SK-N-SH (cell line): ENCODE measurements around the gene ZXDC. TPM values are rescaled to one million over a fixed set of nuclear protein-coding genes. Genes with fewer than 3 reads are reported as not detected.

Source experiments
- CTCF ChIA-PET: fragments of 300-600, 350-600 bp; formaldehyde crosslinking; extraction: SDS; loops from one replicate; lab custom pipeline; 2021; lab: Yijun Ruan, JAX
- POLR2A ChIA-PET: fragments of 350-600 bp; sonication (Branson Sonifier 250); formaldehyde crosslinking; extraction: SDS; loops from one replicate; lab custom pipeline; 2020; ENCODE audit warnings: antibody characterized with exemption, inconsistent platforms; lab: Yijun Ruan, JAX
- DNase-seq: peaks from one replicate; pipeline ENCODE4 v3.0.0; 2012
- H2AFZ ChIP-seq: fragments of 200-600 bp; sonication (generic); 2 replicates; pipeline ENCODE4 v1.8.1; 2016; ENCODE audit warnings: antibody characterized with exemption, mild to moderate bottlenecking, low read depth
- H3F3A ChIP-seq: fragments of 200-600 bp; sonication (generic); replicated peaks from 2 replicates; pipeline ENCODE3; 2016; ENCODE audit warnings: antibody characterized with exemption, mild to moderate bottlenecking; ENCODE audit not compliant: insufficient read depth
- H3K27ac ChIP-seq, 2 experiments: fragments of 200-500 bp in 1 of 2; fragments of 200-600 bp in 1 of 2; sonication (Bioruptor generic) in 1 of 2; sonication (generic), shearing (Covaris generic) in 1 of 2; 2 replicates each; pipeline versions ENCODE4 v1.5.1 to v1.6.1; 2014 to 2016; ENCODE audit warnings: low read depth in 2 of 2, inconsistent platforms in 1 of 2, low read length in 1 of 2, mild to moderate bottlenecking in 1 of 2, mixed read lengths in 1 of 2
- H3K27me3 ChIP-seq: fragments of 200-600 bp; sonication (generic), shearing (Covaris generic); 2 replicates; pipeline ENCODE4 v1.6.1; 2016; ENCODE audit warnings: mixed run types; ENCODE audit not compliant: insufficient read depth
- H3K36me3 ChIP-seq, 2 experiments: fragments of 200-500 bp in 1 of 2; fragments of 200-600 bp in 1 of 2; sonication (Bioruptor generic) in 1 of 2; sonication (generic) in 1 of 2; replicated peaks in 1 of 2; 2 replicates each; pipeline versions ENCODE3 to v1.5.1; 2014 to 2016; ENCODE audit warnings: low read length in 1 of 2, mild to moderate bottlenecking in 1 of 2; ENCODE audit not compliant: insufficient read depth in 2 of 2, control insufficient read depth in 1 of 2
- H3K4me1 ChIP-seq, 2 experiments: fragments of 200-500 bp in 1 of 2; fragments of 200-600 bp in 1 of 2; sonication (Bioruptor generic) in 1 of 2; sonication (generic), shearing (Covaris generic) in 1 of 2; 2 replicates each; pipeline versions ENCODE4 v1.5.1 to v1.6.1; 2014 to 2016; ENCODE audit warnings: low read depth in 1 of 2, low read length in 1 of 2, mixed run types in 1 of 2; ENCODE audit not compliant: insufficient read depth in 2 of 2, control insufficient read depth in 1 of 2
- H3K4me2 ChIP-seq: fragments of 200-600 bp; sonication (generic), shearing (Covaris generic); 2 replicates; pipeline ENCODE4 v1.6.1; 2017; ENCODE audit warnings: mixed run types
- H3K4me3 ChIP-seq, 2 experiments: fragments of 200-500 bp in 1 of 2; fragments of 200-600 bp in 1 of 2; sonication (Bioruptor generic) in 1 of 2; sonication (generic), shearing (Covaris generic) in 1 of 2; 2 replicates each; pipeline versions ENCODE4 v1.5.1 to v1.8.1; 2014 to 2016; ENCODE audit warnings: low read depth in 2 of 2, inconsistent platforms in 1 of 2, low read length in 1 of 2, mild to moderate bottlenecking in 1 of 2, mixed read lengths in 1 of 2, moderate library complexity in 1 of 2
- H3K79me2 ChIP-seq: fragments of 200-600 bp; sonication (generic); 2 replicates; pipeline ENCODE4 v1.8.1; 2017; ENCODE audit warnings: mild to moderate bottlenecking; ENCODE audit not compliant: insufficient read depth
- H3K9ac ChIP-seq: fragments of 200-600 bp; sonication (generic); 2 replicates; pipeline ENCODE4 v1.6.1; 2017; ENCODE audit warnings: mixed run types
- H3K9me2 ChIP-seq: fragments of 200-600 bp; sonication (generic); 2 replicates; pipeline ENCODE4 v1.6.1; 2017; ENCODE audit warnings: mixed run types
- H3K9me3 ChIP-seq: fragments of 200-600 bp; sonication (generic); 2 replicates; pipeline ENCODE4 v1.6.1; 2017; ENCODE audit warnings: mixed run types, mild to moderate bottlenecking, moderate library complexity
- H4K20me1 ChIP-seq: fragments of 200-600 bp; sonication (generic); 2 replicates; pipeline ENCODE4 v1.6.1; 2017; ENCODE audit warnings: mild to moderate bottlenecking, mixed run types; ENCODE audit not compliant: insufficient read depth
- EP300 ChIP-seq, 2 experiments: IDR thresholded peaks; 2 replicates each; pipeline versions ENCODE4 v1.4.0 to v1.6.1; 2012; ENCODE audit warnings: borderline replicate concordance in 1 of 2, low read depth in 1 of 2, low read length in 1 of 2
- FOSL2 ChIP-seq: IDR thresholded peaks from 2 replicates; pipeline ENCODE4 v1.4.0; 2012; ENCODE audit warnings: low read depth, mild to moderate bottlenecking, moderate library complexity, borderline replicate concordance
- FOXJ3 ChIP-seq: sonication (generic); formaldehyde crosslinking; IDR thresholded peaks from 2 replicates; pipeline ENCODE4 v1.5.1; 2020; ENCODE audit warnings: mild to moderate bottlenecking, missing genetic modification reagents
- FOXM1 ChIP-seq: IDR thresholded peaks from 2 replicates; pipeline ENCODE4 v1.4.0; 2012; ENCODE audit warnings: low read depth, mild to moderate bottlenecking
- REST ChIP-seq: IDR thresholded peaks from 2 replicates; pipeline ENCODE4 v1.6.1; 2012; ENCODE audit warnings: mild to moderate bottlenecking, low read depth, low read length, moderate library complexity
- TCF12 ChIP-seq: IDR thresholded peaks from 2 replicates; pipeline ENCODE4 v1.4.0; 2012
- USF2 ChIP-seq: fragments of 150-350 bp; IDR thresholded peaks from 2 replicates; pipeline ENCODE4 v1.6.1; 2017; ENCODE audit warnings: antibody characterized with exemption, low read length, low read depth, borderline replicate concordance
- WGBS: methylation state at CpG from one replicate; pipeline ENCODE4 v1.1.6; 2017; ENCODE audit warnings: low lambda C conversion rate; 5-methylcytosine and 5-hydroxymethylcytosine counted together
- polyA plus RNA-seq, 3 experiments: library from polyadenylated mRNA; depleted of rRNA; stranded (reverse); fragments of >200 nt; gene quantifications; 2 replicates each; pipeline ENCODE4 v1.2.3, GENCODE V29; 2012
- TF ChIP-seq, protein P1 (sequence below): IDR thresholded peaks from 2 replicates; pipeline ENCODE4 v1.4.0; 2012; ENCODE audit warnings: low read depth, borderline replicate concordance

Gene ZXDC
- polyA plus RNA-seq, 1 of the 3 experiments (the other 2 are of a cell fraction), result 8.5 TPM

- Histone ChIP-seq H3K4me1 (peaks cover 0 to 15% of the 10 kb centered on the region in 2 experiments; a peak in 1 of 4 replicates), H3K9me2 (no peaks in the 10 kb centered on the region; the same call in 1 of the 2 replicates), H4K20me1 (no peaks in the 10 kb centered on the region), H3K4me3 (no peak overlapping the region), H3F3A (no peaks in the 10 kb centered on the region), H3K9ac (no peak overlapping the region), H2AFZ (no peak overlapping the region), H3K79me2 (no peaks in the 10 kb centered on the region), H3K27ac (no peak overlapping the region), H3K36me3 (peaks cover 0 to 21% of the 10 kb centered on the region in 2 experiments), H3K9me3 (no peaks in the 10 kb centered on the region; the same call in 1 of the 2 replicates), H3K27me3 (no peaks in the 10 kb centered on the region), H3K4me2 (no peak overlapping the region)
- DNase-seq, result no peak
- POLR2A ChIA-PET, result no interaction called here
- no peak for TF ChIP-seq EP300 (IDR thresholded peaks at IDR 0.05; ENCODE audit: borderline replicate concordance in 1 of 2, low read depth in 1 of 2, low read length in 1 of 2)
- TF ChIP-seq REST, result no peak
- TF ChIP-seq, protein P1, sequence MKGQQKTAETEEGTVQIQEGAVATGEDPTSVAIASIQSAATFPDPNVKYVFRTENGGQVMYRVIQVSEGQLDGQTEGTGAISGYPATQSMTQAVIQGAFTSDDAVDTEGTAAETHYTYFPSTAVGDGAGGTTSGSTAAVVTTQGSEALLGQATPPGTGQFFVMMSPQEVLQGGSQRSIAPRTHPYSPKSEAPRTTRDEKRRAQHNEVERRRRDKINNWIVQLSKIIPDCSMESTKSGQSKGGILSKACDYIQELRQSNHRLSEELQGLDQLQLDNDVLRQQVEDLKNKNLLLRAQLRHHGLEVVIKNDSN, result no peak
- no peak for TF ChIP-seq TCF12
- TF ChIP-seq FOXM1, result no peak
- CTCF ChIA-PET, result interaction anchor here (0.6 kb wide), 1 partner anchor 21 kb away, joined by 3 read pairs; no protein-coding TSS in a partner anchor
- WGBS, result 84% methylated on average over 8 of the region's 8 CpGs
These were observed 40.7 kb downstream of the ZXDC start for GRCh38 chr3:126434931-126435411.

DNA sequence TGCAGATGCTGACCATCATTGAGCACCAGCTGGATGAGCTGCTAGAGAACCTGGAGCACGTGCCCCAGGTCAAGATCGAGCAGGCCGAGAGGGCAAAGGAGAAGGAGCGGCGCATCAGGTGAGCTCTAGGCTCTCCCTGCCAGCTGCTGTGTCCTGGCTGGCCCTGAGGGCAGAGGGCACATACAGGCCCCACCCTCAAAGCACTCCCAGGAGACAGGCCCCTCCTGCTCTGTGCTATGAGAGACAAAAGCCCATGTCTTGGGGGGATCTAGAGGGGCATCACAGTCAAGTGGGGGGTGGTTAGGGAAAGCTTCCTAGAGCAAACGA, 41.5 kb downstream of the ZXDC start:
- no peak overlapping the region for H3K4me2 ChIP-seq
- 99% methylated on average over 6 of the region's 6 CpGs for WGBS
- H4K20me1 ChIP-seq, result no peaks in the 10 kb centered on the region
- no peak overlapping the region; a peak in 1 of 4 replicates for H3K27ac ChIP-seq
- H3K9me2 ChIP-seq, result no peaks in the 10 kb centered on the region; the same call in 1 of the 2 replicates
- ChIA-PET POLR2A (no interaction called here), CTCF (interaction anchor here (0.7 kb wide), 1 partner anchor 41 kb away, joined by 3 read pairs; the partner anchor contains the start of gene ZXDC)
- no peak overlapping the region for H2AFZ ChIP-seq
- no peaks in the 10 kb centered on the region for H3F3A ChIP-seq
- H3K79me2 ChIP-seq, result no peaks in the 10 kb centered on the region
- H3K4me1 ChIP-seq, result peaks cover 0 to 15% of the 10 kb centered on the region in 2 experiments; a peak in 1 of 4 replicates
- peaks cover 0 to 19% of the 10 kb centered on the region in 2 experiments for H3K36me3 ChIP-seq
- DNase-seq, result no peak
- no peak overlapping the region for H3K4me3 ChIP-seq
- TF ChIP-seq USF2, result no peak
- TF ChIP-seq FOXJ3 (CRISPR knock-in tag), result no peak
- no peak for TF ChIP-seq TCF12
- no peak for TF ChIP-seq FOXM1
- no peak for TF ChIP-seq FOSL2
- H3K9ac ChIP-seq, result no peak overlapping the region
- no peaks in the 10 kb centered on the region for H3K27me3 ChIP-seq
- no peaks in the 10 kb centered on the region; the same call in 1 of the 2 replicates for H3K9me3 ChIP-seq
